GM19324 (cell line): Measurements from ENCODE around the gene ATP10D.
A peak's percentile ranks its signal among the peaks of the same experiment; 100 is the strongest.
"Not testable (repeated sequence)": the region's sequence is repeated elsewhere in the genome, so short reads cannot be mapped to it uniquely, and the experiment has no call there.

Experiments
- ATAC-seq: cut with Tn5 transposase; IDR thresholded peaks from one replicate; pipeline ENCODE4 v1.9.1; 2021; ENCODE audit warnings: mild to moderate bottlenecking, moderate library complexity; ENCODE audit not compliant: unreplicated experiment, low FRiP score

ATP10D gene

GRCh38 chr4:47486231-47486673 is 1.2 kb downstream of the ATP10D start:
- ATAC-seq: no peak

- not testable (repeated sequence) for ATAC-seq
Measured at GRCh38 chr4:47486727-47487126, 1.7 kb downstream of the ATP10D start.

GRCh38 chr4:47488706-47489105 is 3.6 kb downstream of the ATP10D start:
- no peak for ATAC-seq

- ATAC-seq: peak; percentile 70
Measured at GRCh38 chr4:47490550-47490949, 5.5 kb downstream of the ATP10D start.

- ATAC-seq: peak; percentile 50
Measured at GRCh38 chr4:47493238-47494123, 8.4 kb downstream of the ATP10D start.

- ATAC-seq: no peak
Measured at GRCh38 chr4:47494124-47494430, 9.0 kb downstream of the ATP10D start.

GRCh38 chr4:47498899-47499298 is 13.8 kb downstream of the ATP10D start:
- no peak for ATAC-seq

- peak; percentile 52 for ATAC-seq
Measured at GRCh38 chr4:47499700-47500099, 14.6 kb downstream of the ATP10D start.

GRCh38 chr4:47500776-47501175 is 15.7 kb downstream of the ATP10D start:
- ATAC-seq: no peak

GRCh38 chr4:47505147-47505546 is 20.1 kb downstream of the ATP10D start:
- ATAC-seq: no peak

- no peak for ATAC-seq
Measured at GRCh38 chr4:47505666-47506065, 20.6 kb downstream of the ATP10D start.

GRCh38 chr4:47510506-47511143 is 25.6 kb downstream of the ATP10D start:
- ATAC-seq: peak; percentile 90

- ATAC-seq: no peak
Measured at GRCh38 chr4:47513461-47513860, 28.4 kb downstream of the ATP10D start.

GRCh38 chr4:47519239-47519883 is 34.3 kb downstream of the ATP10D start:
- peak; percentile 99 for ATAC-seq

- ATAC-seq: no peak
Measured at GRCh38 chr4:47525154-47525819, 40.2 kb downstream of the ATP10D start.

GRCh38 chr4:47526281-47526680 is 41.2 kb downstream of the ATP10D start:
- no peak for ATAC-seq

- not testable (repeated sequence) for ATAC-seq
Measured at GRCh38 chr4:47528646-47529045, 43.6 kb downstream of the ATP10D start.

GRCh38 chr4:47530801-47531200 is 45.7 kb downstream of the ATP10D start:
- ATAC-seq: no peak

- ATAC-seq: peak; percentile 99
Measured at GRCh38 chr4:47531241-47531953, 46.3 kb downstream of the ATP10D start.

GRCh38 chr4:47531954-47532321 is 46.9 kb downstream of the ATP10D start:
- ATAC-seq: no peak
